ENCODE data around the gene IRF5.

Gene IRF5

DNA sequence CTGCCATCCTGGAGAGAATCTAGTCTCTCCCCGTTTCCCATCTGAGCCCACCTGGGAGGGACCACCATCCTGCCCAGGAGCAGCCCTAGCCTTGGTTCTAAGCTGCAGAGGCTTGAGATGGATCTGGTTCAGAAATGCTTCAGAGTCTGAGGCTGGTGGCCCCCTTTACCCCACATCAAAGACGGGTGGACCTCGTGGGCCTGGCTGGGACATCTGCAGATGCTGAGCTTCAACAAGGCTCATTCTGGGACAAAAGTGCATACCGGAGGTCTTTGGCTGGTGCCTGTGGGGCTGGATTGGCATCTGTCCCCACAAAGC is 4.9 kb upstream of the IRF5 start:
- Histone ChIP-seq H3K9me3 (ENCODE audit: severe bottlenecking) (no peaks in the 10 kb centered on the region), H3K27ac (ENCODE audit: poor library complexity, severe bottlenecking) (no peak overlapping the region), H3K4me1 (ENCODE audit: insufficient read depth, poor library complexity, severe bottlenecking) (no peaks in the 10 kb centered on the region), H3K4me3 (ENCODE audit: severe bottlenecking) (no peak overlapping the region), H3K36me3 (ENCODE audit: low read depth) (no peaks in the 10 kb centered on the region), H3K27me3 (ENCODE audit: insufficient read depth, poor library complexity, severe bottlenecking) (no peaks in the 10 kb centered on the region)
- ATAC-seq (ENCODE audit: low read depth) (no peak), DNase-seq (ENCODE audit: low spot score) (no peak)
- TF ChIP-seq, protein P1, sequence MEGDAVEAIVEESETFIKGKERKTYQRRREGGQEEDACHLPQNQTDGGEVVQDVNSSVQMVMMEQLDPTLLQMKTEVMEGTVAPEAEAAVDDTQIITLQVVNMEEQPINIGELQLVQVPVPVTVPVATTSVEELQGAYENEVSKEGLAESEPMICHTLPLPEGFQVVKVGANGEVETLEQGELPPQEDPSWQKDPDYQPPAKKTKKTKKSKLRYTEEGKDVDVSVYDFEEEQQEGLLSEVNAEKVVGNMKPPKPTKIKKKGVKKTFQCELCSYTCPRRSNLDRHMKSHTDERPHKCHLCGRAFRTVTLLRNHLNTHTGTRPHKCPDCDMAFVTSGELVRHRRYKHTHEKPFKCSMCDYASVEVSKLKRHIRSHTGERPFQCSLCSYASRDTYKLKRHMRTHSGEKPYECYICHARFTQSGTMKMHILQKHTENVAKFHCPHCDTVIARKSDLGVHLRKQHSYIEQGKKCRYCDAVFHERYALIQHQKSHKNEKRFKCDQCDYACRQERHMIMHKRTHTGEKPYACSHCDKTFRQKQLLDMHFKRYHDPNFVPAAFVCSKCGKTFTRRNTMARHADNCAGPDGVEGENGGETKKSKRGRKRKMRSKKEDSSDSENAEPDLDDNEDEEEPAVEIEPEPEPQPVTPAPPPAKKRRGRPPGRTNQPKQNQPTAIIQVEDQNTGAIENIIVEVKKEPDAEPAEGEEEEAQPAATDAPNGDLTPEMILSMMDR (IDR thresholded peaks at IDR 0.05; ENCODE audit: poor library complexity, severe bottlenecking) = no peak

DNA sequence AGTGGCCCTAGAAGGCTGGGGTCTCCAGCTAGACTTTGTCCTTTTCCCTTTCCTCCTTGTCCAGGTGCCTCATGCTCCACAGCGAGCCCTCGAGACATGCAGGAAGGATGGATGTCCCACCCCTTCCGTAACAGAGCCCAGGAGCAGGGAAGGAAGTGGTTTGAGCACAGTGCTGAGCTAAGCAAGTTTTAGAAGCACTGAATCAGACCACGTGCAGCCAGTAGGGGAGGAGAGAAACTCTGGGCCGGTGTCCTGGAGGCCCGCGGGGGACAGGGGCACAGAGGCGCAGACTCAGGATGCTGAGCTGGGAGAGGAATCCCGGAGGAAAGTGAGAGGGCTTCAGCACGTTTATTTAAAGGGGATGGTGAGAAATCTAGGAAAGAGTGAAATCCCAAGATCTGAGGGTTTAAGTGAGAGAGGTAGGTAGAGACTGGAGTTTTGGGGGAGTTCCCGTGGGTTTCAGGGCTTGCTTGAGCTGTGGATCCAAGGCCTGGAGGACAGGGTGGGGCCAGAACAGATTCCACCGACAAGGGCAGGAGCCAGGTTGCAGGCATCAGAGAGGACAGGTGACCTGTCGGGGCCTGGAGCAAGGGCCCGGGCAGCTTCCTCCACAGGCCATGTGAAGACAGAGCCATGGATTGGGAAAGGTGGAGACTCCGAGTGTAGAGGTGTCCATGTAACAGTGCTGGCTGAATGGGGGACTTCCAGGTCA is 4.4 kb upstream of the IRF5 start:
- Histone ChIP-seq H3K36me3 (ENCODE audit: low read depth) (no peaks in the 10 kb centered on the region), H3K4me3 (ENCODE audit: severe bottlenecking) (no peak overlapping the region), H3K27me3 (ENCODE audit: insufficient read depth, poor library complexity, severe bottlenecking) (no peaks in the 10 kb centered on the region), H3K9me3 (ENCODE audit: severe bottlenecking) (no peaks in the 10 kb centered on the region), H3K27ac (ENCODE audit: poor library complexity, severe bottlenecking) (no peak overlapping the region), H3K4me1 (ENCODE audit: insufficient read depth, poor library complexity, severe bottlenecking) (no peaks in the 10 kb centered on the region)
- no peak for DNase-seq (ENCODE audit: low spot score)
- no peak for ATAC-seq (ENCODE audit: low read depth)
- TF ChIP-seq, protein P1 (IDR thresholded peaks at IDR 0.05; ENCODE audit: poor library complexity, severe bottlenecking) = no peak

DNA sequence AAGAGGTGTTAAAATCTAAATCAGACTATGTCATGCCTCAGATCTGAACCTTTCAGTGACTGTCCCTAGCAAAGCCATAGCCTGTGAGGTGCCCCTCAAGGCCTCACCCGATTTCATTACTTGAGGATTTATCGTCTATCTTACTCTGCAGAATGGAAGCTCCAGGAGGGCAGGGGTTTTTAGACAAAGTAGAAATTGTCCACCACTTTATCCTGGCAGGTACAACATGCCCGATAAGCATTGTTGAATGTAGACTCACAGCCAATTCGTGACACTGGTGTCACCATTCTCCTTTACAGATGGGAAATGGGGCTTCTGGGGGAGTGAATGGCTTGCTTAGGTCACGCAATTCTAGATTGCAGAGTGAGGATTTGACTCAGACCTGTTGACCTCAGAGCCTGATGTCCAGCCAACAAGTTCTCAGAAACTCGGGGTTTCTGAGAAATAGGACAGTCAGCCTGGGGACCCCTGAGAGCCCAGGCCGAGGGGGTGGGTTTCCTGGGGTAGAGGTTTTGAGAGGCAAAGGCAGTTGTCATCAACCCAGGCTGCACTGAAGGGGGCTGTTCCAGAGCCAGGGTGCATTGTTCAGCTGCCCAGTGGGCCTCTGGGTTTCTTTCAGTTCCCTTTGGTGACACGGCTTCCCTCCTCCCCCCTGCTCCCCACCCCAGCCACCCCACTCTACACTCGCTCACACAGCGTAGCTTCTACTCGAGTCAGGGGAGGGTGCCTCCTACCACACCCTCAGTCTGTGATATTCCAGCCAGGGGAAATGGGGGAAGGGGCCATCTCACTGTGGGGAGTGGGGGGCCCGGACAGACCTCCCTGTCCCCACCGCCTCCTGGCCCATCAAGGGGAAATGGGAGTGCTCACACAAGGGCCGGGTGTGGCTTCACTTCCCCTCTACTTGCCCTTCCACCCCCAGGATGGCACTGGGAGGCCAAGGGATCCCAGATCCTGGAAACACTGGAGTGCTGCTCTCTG is 3.1 kb upstream of the IRF5 start:
- TF ChIP-seq, protein P1 (IDR thresholded peaks at IDR 0.05; ENCODE audit: poor library complexity, severe bottlenecking) = no peak
- DNase-seq (ENCODE audit: low spot score) = no peak
- Histone ChIP-seq H3K36me3 (ENCODE audit: low read depth) (no peaks in the 10 kb centered on the region), H3K4me3 (ENCODE audit: severe bottlenecking) (no peak overlapping the region), H3K27me3 (ENCODE audit: insufficient read depth, poor library complexity, severe bottlenecking) (no peaks in the 10 kb centered on the region), H3K4me1 (ENCODE audit: insufficient read depth, poor library complexity, severe bottlenecking) (no peaks in the 10 kb centered on the region), H3K9me3 (ENCODE audit: severe bottlenecking) (no peaks in the 10 kb centered on the region), H3K27ac (ENCODE audit: poor library complexity, severe bottlenecking) (no peak overlapping the region)
- ATAC-seq (ENCODE audit: low read depth) = no peak

DNA sequence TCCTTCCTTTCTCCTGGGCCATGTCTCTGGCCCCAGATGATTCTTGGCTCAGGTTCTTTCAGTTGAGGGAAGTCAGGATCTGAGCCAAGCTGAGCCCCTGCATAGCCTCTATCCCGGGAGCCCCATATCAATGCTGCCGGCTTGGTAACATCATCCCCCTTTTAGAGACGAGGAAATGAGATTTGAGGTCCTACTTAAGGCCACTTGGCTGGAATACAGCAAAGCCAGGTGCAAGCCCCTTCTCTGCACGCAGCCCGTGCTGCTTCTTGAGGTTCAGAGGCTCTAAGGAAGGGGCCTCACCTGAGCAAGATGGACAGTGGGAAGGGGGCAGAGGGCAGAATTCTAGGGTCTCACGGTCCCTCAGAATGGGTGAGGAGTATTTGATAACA is 2.4 kb upstream of the IRF5 start:
- H3K36me3 ChIP-seq (ENCODE audit: low read depth) = no peaks in the 10 kb centered on the region
- TF ChIP-seq, protein P1 (IDR thresholded peaks at IDR 0.05; ENCODE audit: poor library complexity, severe bottlenecking) = no peak
- H3K27ac ChIP-seq (ENCODE audit: poor library complexity, severe bottlenecking) = no peak overlapping the region
- no peaks in the 10 kb centered on the region for H3K9me3 ChIP-seq (ENCODE audit: severe bottlenecking)
- ATAC-seq (ENCODE audit: low read depth) (no peak), DNase-seq (ENCODE audit: low spot score) (no peak)
- no peak overlapping the region for H3K4me3 ChIP-seq (ENCODE audit: severe bottlenecking)
- no peaks in the 10 kb centered on the region for H3K27me3 ChIP-seq (ENCODE audit: insufficient read depth, poor library complexity, severe bottlenecking)
- H3K4me1 ChIP-seq (ENCODE audit: insufficient read depth, poor library complexity, severe bottlenecking) = no peaks in the 10 kb centered on the region

Data from RWPE2 (cell line).